OCI-M1 (cell line): Measurements from ENCODE around the gene NMB.

Experiments used
- DNase-seq: peaks from one replicate; lab custom pipeline; 2025; lab: John Stamatoyannopoulos, UW

Gene NMB

GRCh38 chr15:84611631-84612030 is 46.4 kb downstream of the NMB start:
- no peak for DNase-seq

- no peak for DNase-seq
These were observed 48.0 kb downstream of the NMB start for GRCh38 chr15:84609818-84610525.

GRCh38 chr15:84608707-84609284 is 49.2 kb downstream of the NMB start:
- DNase-seq: no peak

- no peak for DNase-seq
These were observed 51.3 kb downstream of the NMB start for GRCh38 chr15:84606653-84607120.

GRCh38 chr15:84605554-84605882 is 52.5 kb downstream of the NMB start:
- no peak for DNase-seq
